ENCODE data around the gene MICAL2. TPM values are rescaled to one million over a fixed set of nuclear protein-coding genes. Genes with fewer than 3 reads are reported as not detected.

MICAL2 gene
- total RNA-seq, 4 donors from 2014 or later = 195 to 499 (median 259) TPM

DNA sequence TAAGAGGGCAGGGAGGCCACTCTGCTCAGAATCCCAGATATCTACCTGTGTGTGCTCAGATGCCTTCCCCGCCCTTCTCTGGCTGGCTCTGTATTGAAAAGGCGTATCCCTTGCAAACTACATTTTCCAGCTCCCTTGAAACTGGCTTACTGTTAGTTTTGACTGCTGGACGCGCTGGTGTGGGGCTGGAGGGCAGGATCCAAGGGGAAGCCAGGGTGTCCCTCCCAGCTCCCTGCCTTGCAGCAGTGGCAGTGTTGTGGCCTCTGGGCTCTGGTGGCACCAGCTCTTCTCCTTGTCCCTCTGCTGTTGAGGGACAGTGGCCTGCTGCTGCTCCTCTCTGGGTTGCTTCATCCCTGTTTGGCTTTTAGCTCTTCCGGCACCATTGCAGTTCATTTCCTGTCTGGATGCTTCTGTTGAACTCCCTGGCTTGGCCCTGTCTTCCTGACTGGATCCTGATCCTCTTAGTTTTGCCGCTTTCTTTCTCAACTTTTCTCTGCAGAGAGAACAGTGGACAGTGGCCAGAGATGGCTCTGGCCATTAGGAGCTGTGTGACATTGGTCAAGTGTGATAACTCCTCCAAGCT, 159.9 kb downstream of the MICAL2 start:
- intact Hi-C loops (cut with DNase I) = loop anchor here (10.0 kb wide), 1 partner anchor 346 kb away; no protein-coding TSS in a partner anchor
- Histone ChIP-seq H3K27me3 (no peaks in the 10 kb centered on the region), H3K36me3 (no peaks in the 10 kb centered on the region), H3K27ac (replicated peaks in 1 of 4) (peak overlapping the region; percentile 69 to 80 (median 75)), H3K4me1 (peaks cover 13 to 43% (median 29%) of the 10 kb centered on the region in 4 donors), H3K9me3 (no peaks in the 10 kb centered on the region), H3K4me3 (no peak overlapping the region)
- TF ChIP-seq POLR2AphosphoS5 (IDR thresholded peaks at IDR 0.05) = no peak
- TF ChIP-seq, protein P1, sequence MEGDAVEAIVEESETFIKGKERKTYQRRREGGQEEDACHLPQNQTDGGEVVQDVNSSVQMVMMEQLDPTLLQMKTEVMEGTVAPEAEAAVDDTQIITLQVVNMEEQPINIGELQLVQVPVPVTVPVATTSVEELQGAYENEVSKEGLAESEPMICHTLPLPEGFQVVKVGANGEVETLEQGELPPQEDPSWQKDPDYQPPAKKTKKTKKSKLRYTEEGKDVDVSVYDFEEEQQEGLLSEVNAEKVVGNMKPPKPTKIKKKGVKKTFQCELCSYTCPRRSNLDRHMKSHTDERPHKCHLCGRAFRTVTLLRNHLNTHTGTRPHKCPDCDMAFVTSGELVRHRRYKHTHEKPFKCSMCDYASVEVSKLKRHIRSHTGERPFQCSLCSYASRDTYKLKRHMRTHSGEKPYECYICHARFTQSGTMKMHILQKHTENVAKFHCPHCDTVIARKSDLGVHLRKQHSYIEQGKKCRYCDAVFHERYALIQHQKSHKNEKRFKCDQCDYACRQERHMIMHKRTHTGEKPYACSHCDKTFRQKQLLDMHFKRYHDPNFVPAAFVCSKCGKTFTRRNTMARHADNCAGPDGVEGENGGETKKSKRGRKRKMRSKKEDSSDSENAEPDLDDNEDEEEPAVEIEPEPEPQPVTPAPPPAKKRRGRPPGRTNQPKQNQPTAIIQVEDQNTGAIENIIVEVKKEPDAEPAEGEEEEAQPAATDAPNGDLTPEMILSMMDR (IDR thresholded peaks at IDR 0.05) = no peak
- no peak for TF ChIP-seq POLR2A (IDR thresholded peaks at IDR 0.05; ENCODE audit: low read depth)
- TF ChIP-seq EP300 (IDR thresholded peaks at IDR 0.05) = no peak
- no peak for DNase-seq (ENCODE audit: extremely low spot score)
- WGBS = 72% methylated on average over 6 of the region's 6 CpGs

DNA sequence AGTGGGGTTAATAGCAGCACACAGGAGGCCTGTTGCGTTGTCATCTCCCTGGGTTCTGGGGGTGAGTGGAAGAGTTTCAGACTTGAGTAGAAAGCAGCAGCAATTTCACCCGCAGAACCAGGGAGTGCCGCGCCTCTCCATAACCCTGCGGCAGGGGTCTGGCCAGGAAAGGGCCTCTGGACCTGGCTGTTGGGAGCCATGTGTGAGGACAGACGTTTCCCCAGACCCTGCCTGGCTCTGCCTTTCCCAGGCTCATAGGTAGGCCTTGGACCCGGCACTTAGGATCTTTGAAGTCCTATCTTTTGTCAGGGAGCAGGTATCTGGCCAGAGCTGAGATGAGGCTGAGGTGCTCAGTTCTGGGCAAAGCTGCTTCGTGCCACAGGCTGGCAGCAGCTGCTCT, 160.4 kb downstream of the MICAL2 start:
- Histone ChIP-seq H3K27ac (replicated peaks in 1 of 4) (peak overlapping the region in 1 of 4 donors; percentile 11), H3K9me3 (no peaks in the 10 kb centered on the region), H3K4me1 (peaks cover 13 to 43% (median 29%) of the 10 kb centered on the region in 4 donors), H3K4me3 (no peak overlapping the region), H3K27me3 (no peaks in the 10 kb centered on the region), H3K36me3 (no peaks in the 10 kb centered on the region)
- 81% methylated on average over 7 of the region's 8 CpGs for WGBS
- no peak for TF ChIP-seq EP300 (IDR thresholded peaks at IDR 0.05)
- no peak for TF ChIP-seq POLR2A (IDR thresholded peaks at IDR 0.05; ENCODE audit: low read depth)
- TF ChIP-seq POLR2AphosphoS5 (IDR thresholded peaks at IDR 0.05) = no peak
- TF ChIP-seq, protein P1 (IDR thresholded peaks at IDR 0.05) = no peak
- intact Hi-C loops (cut with DNase I) = loop anchor here (10.0 kb wide), 1 partner anchor 346 kb away; no protein-coding TSS in a partner anchor
- DNase-seq (ENCODE audit: extremely low spot score) = no peak

DNA sequence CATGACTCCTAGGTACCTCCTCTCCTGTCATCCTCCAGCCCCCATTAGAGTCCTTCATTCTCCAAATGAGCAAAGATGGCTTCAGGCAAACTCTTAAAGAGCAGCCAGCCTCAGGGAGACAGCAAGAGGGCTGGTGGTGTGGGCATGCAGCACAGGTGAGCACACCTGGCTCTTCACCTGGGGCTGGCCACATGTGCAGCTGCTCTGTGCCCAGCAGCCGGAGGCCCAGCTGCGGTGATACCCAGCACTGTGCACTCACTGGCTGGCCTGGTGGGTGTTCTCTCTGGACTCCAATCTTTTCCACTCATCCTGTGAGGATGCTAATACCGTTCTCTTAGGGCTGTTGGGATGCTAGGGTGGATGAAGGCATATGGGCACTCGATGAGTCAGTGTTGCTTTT, 160.9 kb downstream of the MICAL2 start:
- no peaks in the 10 kb centered on the region for H3K9me3 ChIP-seq
- H3K27me3 ChIP-seq = no peaks in the 10 kb centered on the region
- peaks cover 13 to 43% (median 29%) of the 10 kb centered on the region in 4 donors for H3K4me1 ChIP-seq
- H3K36me3 ChIP-seq = peaks cover 0 to 1% (median 0%) of the 10 kb centered on the region in 4 donors
- TF ChIP-seq POLR2AphosphoS5 (IDR thresholded peaks at IDR 0.05) = no peak
- TF ChIP-seq, protein P1 (IDR thresholded peaks at IDR 0.05) = no peak
- TF ChIP-seq EP300 (IDR thresholded peaks at IDR 0.05) = no peak
- TF ChIP-seq POLR2A (IDR thresholded peaks at IDR 0.05; ENCODE audit: low read depth) = no peak
- H3K27ac ChIP-seq (replicated peaks in 1 of 4) = peak overlapping the region in 1 of 4 donors; percentile 11
- no peak overlapping the region for H3K4me3 ChIP-seq
- WGBS = 86% methylated on average over 4 of the region's 4 CpGs
- intact Hi-C loops (cut with DNase I) = loop anchor here (10.0 kb wide), 1 partner anchor 346 kb away; no protein-coding TSS in a partner anchor
- no peak for DNase-seq (ENCODE audit: extremely low spot score)

DNA sequence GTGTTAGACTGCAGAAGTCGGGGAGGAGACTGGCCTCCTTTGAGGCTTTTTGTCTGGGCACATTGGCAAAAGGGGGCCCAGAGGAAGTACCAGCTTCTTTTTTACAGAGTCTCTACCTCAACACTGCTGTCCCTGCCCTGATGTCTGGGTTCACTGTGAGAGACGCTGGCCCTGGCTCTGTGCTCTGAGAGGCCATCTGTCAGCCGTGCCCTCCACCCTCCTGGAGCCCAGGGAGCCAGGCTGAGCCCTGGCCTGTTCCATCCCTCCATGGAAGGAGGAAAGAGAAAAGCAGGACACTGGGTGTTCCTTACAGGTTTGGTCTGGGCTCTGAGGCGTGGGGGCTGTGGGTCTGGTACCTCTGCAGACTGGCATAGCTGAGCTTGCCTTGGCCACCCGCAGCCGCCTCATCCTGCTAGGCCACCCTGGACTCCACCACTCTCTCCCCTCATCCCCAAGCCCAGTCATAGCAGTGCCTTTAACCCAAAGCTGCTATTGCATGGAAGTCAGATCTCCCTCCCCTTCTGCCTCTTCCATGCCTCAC, 161.5 kb downstream of the MICAL2 start:
- no peak for TF ChIP-seq EP300 (IDR thresholded peaks at IDR 0.05)
- no peak for TF ChIP-seq POLR2A (IDR thresholded peaks at IDR 0.05; ENCODE audit: low read depth)
- TF ChIP-seq, protein P1 (IDR thresholded peaks at IDR 0.05) = no peak
- no peak for TF ChIP-seq POLR2AphosphoS5 (IDR thresholded peaks at IDR 0.05)
- Histone ChIP-seq H3K27ac (replicated peaks in 1 of 4) (no peak overlapping the region), H3K4me1 (peaks cover 13 to 43% (median 29%) of the 10 kb centered on the region in 4 donors), H3K36me3 (peaks cover 0 to 2% (median 0%) of the 10 kb centered on the region in 4 donors), H3K27me3 (no peaks in the 10 kb centered on the region), H3K4me3 (no peak overlapping the region), H3K9me3 (no peaks in the 10 kb centered on the region)
- DNase-seq (ENCODE audit: extremely low spot score) = no peak
- intact Hi-C loops (cut with DNase I) = loop anchor here (10.0 kb wide), 1 partner anchor 347 kb away; no protein-coding TSS in a partner anchor
- WGBS = 95% methylated on average over 5 of the region's 6 CpGs

All from esophagus muscularis mucosa (tissue), 4 donors.